ENCODE data around the gene ASCC2. TPM values are rescaled to one million over a fixed set of nuclear protein-coding genes. Genes with fewer than 3 reads are reported as not detected.

ASCC2 gene
- total RNA-seq, 2 donors from 2014 or later, result 44.2 to 45.5 TPM

- H3K27ac Mint-ChIP-seq, result peak overlapping the region; percentile 40
- WGBS, 2 experiments (ENCODE audit: insufficient coverage in 1 of 2, insufficient read length in 1 of 2), result 57 to 87% methylated on average over 3 to 5 of the region's 5 CpGs
Measured at GRCh38 chr22:29786031-29786430, 52.0 kb downstream of the ASCC2 start.

GRCh38 chr22:29784451-29785361 lies 53.4 kb downstream of the ASCC2 start:
- peaks cover 27% of the 10 kb centered on the region for H3K4me1 Mint-ChIP-seq
- Histone ChIP-seq H3K9me3 (ENCODE audit: control insufficient read depth, low read length) (no peaks in the 10 kb centered on the region), H3K4me1 (ENCODE audit: control insufficient read depth, insufficient read depth, low read length) (peaks cover 11% of the 10 kb centered on the region), H3K27me3 (ENCODE audit: control insufficient read depth, insufficient read depth, low read length, poor library complexity, severe bottlenecking) (no peaks in the 10 kb centered on the region), H3K9ac (ENCODE audit: extremely low read depth, low read length, poor library complexity, severe bottlenecking) (no peak overlapping the region), H3K4me3 (ENCODE audit: low read length) (no peak overlapping the region), H3K27ac (ENCODE audit: low read depth, low read length) (no peak overlapping the region), H3K36me3 (ENCODE audit: control insufficient read depth, insufficient read depth, low read length) (peaks cover 13% of the 10 kb centered on the region)
- WGBS, 2 experiments (ENCODE audit: insufficient coverage in 1 of 2, insufficient read length in 1 of 2), result 88 to 93% methylated on average over 7 to 9 of the region's 9 CpGs
- no peak for DNase-seq
- no peak overlapping the region for H3K4me3 Mint-ChIP-seq
- peaks cover 20% of the 10 kb centered on the region for H3K36me3 Mint-ChIP-seq (ENCODE audit: low read depth)
- no peak for TF ChIP-seq CTCF (conservative IDR thresholded peaks at IDR 0.05)
- H3K27ac Mint-ChIP-seq, result no peak overlapping the region
- no peaks in the 10 kb centered on the region for H3K27me3 Mint-ChIP-seq (ENCODE audit: insufficient read depth)
- no peaks in the 10 kb centered on the region for H3K9me3 Mint-ChIP-seq

More at GRCh38 chr22:29786031-29786430, 52.0 kb downstream of the ASCC2 start:
- Histone ChIP-seq H3K36me3 (ENCODE audit: control insufficient read depth, insufficient read depth, low read length) (peaks cover 21% of the 10 kb centered on the region), H3K4me3 (ENCODE audit: low read length) (no peak overlapping the region), H3K9me3 (ENCODE audit: control insufficient read depth, low read length) (no peaks in the 10 kb centered on the region), H3K27me3 (ENCODE audit: control insufficient read depth, insufficient read depth, low read length, poor library complexity, severe bottlenecking) (no peaks in the 10 kb centered on the region), H3K4me1 (ENCODE audit: control insufficient read depth, insufficient read depth, low read length) (peaks cover 10% of the 10 kb centered on the region), H3K27ac (ENCODE audit: low read depth, low read length) (no peak overlapping the region), H3K9ac (ENCODE audit: extremely low read depth, low read length, poor library complexity, severe bottlenecking) (no peak overlapping the region)
- peaks cover 24% of the 10 kb centered on the region for H3K4me1 Mint-ChIP-seq
- peaks cover 27% of the 10 kb centered on the region for H3K36me3 Mint-ChIP-seq (ENCODE audit: low read depth)
- DNase-seq, result no peak
- TF ChIP-seq CTCF (conservative IDR thresholded peaks at IDR 0.05), result no peak
- no peaks in the 10 kb centered on the region for H3K27me3 Mint-ChIP-seq (ENCODE audit: insufficient read depth)
- no peaks in the 10 kb centered on the region for H3K9me3 Mint-ChIP-seq
- no peak overlapping the region for H3K4me3 Mint-ChIP-seq

DNA sequence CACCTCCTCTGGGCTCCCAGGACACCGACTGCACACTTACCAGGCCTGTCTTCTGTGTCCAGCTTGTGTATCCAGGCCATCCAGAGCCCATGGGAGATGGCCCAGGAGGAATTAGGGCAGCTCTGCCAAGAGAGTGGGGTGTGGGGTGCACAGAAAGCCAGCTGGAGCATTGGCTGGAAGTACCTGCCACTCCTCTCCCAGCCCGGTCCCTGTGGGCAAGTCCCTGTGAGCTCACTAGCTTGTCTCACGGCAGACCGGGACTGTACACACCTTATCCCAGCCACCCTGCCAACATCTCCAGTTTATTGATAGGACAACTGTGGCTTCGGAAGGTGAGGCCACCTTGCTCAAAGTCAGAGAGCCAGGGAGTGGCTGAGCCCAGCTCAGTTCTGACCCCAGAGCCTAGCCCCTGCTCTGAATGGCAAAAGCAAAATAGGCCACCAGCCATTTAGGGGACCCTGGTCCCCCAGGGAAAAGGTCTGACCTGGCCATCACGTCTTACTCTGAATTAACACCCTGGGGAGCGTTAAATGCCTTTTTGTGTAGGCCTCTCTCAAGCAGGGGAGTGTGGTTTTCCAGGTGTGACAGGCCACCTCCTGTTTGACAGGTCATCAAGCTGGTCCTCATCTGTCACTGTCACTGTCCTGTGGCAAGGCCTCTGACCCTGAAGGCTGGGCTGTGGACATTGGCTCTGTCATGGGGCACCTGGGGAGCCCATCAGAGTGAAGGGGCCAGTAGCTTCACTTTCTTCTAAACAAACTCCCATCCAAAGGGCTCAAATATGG lies 55.8 kb downstream of the ASCC2 start:
- H3K4me1 Mint-ChIP-seq, result peaks cover 27% of the 10 kb centered on the region
- no peaks in the 10 kb centered on the region for H3K27me3 Mint-ChIP-seq (ENCODE audit: insufficient read depth)

More for the DNA sequence above, 55.8 kb downstream of the ASCC2 start:
- Histone ChIP-seq H3K9ac (ENCODE audit: extremely low read depth, low read length, poor library complexity, severe bottlenecking) (no peak overlapping the region), H3K9me3 (ENCODE audit: control insufficient read depth, low read length) (no peaks in the 10 kb centered on the region), H3K36me3 (ENCODE audit: control insufficient read depth, insufficient read depth, low read length) (no peaks in the 10 kb centered on the region), H3K4me1 (ENCODE audit: control insufficient read depth, insufficient read depth, low read length) (peaks cover 11% of the 10 kb centered on the region), H3K27ac (ENCODE audit: low read depth, low read length) (no peak overlapping the region), H3K27me3 (ENCODE audit: control insufficient read depth, insufficient read depth, low read length, poor library complexity, severe bottlenecking) (no peaks in the 10 kb centered on the region), H3K4me3 (ENCODE audit: low read length) (no peak overlapping the region)
- Mint-ChIP-seq H3K9me3 (no peaks in the 10 kb centered on the region), H3K27ac (no peak overlapping the region), H3K4me3 (no peak overlapping the region), H3K36me3 (ENCODE audit: low read depth) (peaks cover 3% of the 10 kb centered on the region)
- 76% methylated on average over 6 to 7 of the region's 7 CpGs for WGBS, 2 experiments (ENCODE audit: insufficient coverage in 1 of 2, insufficient read length in 1 of 2)
- no peak for TF ChIP-seq CTCF (conservative IDR thresholded peaks at IDR 0.05)
- DNase-seq, result peak; percentile 50
